GM12872 (cell line): ENCODE data around the gene CRIP1.

Source experiments
- TF ChIP-seq, protein P1 (sequence below): IDR thresholded peaks from 3 replicates; pipeline ENCODE4 v1.5.1; 2011; ENCODE audit warnings: low read depth, mild to moderate bottlenecking, low read length, moderate library complexity; ENCODE audit not compliant: insufficient read depth

Gene CRIP1

GRCh38 chr14:105453847-105454246 is 32.8 kb upstream of the CRIP1 start:
- TF ChIP-seq, protein P1, sequence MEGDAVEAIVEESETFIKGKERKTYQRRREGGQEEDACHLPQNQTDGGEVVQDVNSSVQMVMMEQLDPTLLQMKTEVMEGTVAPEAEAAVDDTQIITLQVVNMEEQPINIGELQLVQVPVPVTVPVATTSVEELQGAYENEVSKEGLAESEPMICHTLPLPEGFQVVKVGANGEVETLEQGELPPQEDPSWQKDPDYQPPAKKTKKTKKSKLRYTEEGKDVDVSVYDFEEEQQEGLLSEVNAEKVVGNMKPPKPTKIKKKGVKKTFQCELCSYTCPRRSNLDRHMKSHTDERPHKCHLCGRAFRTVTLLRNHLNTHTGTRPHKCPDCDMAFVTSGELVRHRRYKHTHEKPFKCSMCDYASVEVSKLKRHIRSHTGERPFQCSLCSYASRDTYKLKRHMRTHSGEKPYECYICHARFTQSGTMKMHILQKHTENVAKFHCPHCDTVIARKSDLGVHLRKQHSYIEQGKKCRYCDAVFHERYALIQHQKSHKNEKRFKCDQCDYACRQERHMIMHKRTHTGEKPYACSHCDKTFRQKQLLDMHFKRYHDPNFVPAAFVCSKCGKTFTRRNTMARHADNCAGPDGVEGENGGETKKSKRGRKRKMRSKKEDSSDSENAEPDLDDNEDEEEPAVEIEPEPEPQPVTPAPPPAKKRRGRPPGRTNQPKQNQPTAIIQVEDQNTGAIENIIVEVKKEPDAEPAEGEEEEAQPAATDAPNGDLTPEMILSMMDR: no peak

DNA sequence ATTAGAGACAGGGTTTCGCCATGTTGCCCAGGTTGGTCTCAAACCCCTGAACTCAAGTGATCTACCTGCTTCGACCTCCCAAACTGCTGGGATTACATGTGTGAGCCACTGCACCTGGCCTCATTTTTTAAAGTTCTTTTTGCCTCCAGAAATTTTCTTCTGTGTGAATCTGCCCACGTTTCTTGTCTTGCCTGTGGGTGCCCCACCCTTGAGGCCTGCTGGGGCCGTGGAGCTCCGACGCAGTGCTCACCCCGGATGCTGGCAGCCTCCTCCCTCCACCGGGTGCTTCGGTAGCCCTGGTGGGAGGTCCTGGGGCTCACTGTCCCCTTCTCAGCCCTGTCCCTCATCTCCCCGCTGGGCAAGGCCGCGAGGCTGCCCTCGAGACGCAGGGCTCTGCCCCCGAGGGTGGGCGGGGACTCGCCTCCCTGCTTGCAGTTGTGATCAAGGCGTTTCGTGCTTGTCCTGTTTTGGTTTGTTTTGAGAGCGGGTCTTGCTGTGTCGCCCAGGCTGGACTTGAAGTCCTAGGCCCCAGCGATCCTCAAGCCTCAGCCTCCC is 31.5 kb upstream of the CRIP1 start:
- TF ChIP-seq, protein P1: no peak

DNA sequence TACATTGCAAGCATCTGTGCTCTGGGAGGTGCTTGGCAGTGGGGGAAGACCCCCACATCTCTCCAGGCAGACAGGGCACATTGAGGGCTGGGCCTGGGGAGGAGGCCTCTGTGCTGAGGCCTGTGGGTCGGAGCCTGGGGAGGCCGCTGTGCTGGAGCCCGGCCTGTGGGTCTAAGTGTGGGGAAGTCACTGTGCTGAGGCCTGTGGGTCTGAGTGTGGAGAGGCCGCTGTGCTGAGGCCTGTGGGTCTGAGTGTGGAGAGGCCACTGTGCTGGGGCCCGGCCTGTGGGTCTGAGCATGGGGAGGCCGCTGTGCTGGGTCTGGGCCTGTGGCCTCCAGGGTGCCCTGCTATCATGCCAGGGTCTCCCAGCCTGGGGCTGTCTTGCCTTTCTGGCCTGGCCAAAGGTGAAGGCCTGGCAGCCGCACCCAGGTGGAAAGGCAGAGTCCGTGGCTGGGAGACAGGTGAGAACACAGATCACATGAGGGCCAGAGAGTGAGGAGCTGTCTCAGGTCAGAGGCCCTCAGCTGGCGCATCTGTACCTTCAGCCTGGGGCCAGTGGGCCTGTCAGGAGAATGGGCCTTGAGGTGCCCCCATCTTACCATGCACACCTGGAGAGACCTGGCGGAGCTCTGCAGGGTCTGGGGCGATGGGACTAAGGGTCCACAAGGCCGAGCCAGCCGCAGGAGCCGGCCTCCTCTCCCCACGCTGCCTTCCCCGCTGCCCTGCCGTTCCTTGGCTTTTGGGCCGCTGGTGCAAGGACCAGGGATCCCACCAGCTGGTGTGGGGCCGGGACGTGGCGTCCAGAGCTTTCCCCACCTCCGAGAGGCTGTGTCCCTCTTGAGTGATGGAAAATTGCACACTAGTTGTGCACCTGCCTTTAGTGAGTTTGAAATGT is 30.7 kb upstream of the CRIP1 start:
- TF ChIP-seq, protein P1: no peak

GRCh38 chr14:105456736-105457617 is 29.7 kb upstream of the CRIP1 start:
- TF ChIP-seq, protein P1: no peak

DNA sequence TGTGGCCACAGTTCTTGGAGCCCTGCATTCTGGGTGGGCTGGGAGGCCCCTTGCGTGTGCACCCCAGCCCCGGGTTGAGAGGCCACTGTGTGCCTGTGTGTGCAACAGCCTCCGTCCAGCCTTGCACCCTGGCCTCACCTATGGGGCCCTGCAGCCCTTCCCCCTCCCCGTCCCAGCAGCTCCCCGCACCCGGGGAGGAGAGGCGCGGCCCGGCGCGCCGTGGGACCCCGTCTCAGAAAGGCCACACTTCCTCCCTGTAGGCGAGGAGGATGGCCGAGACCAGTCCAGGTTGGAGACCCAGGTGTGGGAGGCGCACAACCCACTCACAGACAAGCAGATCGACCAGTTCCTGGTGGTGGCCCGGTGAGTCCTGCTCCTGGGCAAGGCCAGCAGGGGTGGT is 28.7 kb upstream of the CRIP1 start:
- TF ChIP-seq, protein P1: no peak

DNA sequence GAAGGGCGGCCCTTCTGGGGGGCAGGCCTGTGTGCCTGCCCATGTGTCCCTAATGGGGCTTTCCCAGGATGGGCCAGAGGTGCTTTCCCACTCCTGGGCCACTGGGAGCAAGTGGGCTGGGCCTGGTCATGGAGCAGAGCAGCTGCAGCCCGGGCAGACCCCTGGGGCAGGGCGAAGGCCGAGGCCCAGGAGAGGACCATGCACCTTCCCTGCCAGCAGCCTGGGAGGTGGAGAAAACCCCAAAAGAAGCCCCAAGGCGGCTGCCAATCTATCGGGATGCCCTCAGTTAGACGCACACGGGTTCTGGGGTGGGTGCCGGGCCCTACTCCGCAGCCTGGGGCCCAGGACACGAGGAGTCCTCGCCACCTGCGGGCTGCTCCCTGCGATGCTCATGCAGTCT is 28.1 kb upstream of the CRIP1 start:
- TF ChIP-seq, protein P1: no peak

GRCh38 chr14:105460116-105460515 is 26.6 kb upstream of the CRIP1 start:
- TF ChIP-seq, protein P1: no peak
